Stimulated activated CD4-positive, alpha-beta T cell treated with anti-CD3 and anti-CD28 coated beads, Interleukin-12 subunit alpha, Interleukin-12 subunit beta, amount 100 ng/mL, for 24 hours (primary cell): ENCODE results near the gene CAMTA1.

Experiments
- DNase-seq, 2 experiments: peaks; one replicate each; pipeline ENCODE4 v3.0.0-alpha.2; 2020; ENCODE audit warnings: low read depth in 2 of 2

CAMTA1 gene

DNA sequence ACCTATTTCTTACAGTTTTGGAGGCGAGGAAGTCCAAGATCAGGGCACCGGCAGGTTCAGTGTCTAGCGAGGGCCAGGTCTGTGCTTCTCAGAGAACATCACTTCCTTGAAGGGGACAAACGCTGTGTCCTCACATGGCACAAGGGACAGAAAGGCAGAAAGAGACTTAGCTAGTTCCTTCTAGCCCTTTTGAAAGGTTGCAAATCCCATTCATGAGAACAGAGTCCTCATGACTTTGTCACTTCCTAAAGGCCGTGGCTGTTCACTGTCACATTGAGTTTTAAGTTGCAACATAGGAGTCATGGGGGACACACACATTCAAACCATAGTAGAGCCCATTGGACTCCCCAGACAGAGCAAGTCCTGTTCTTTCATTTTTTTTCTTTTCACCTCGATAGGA lies 1026.2 kb downstream of the CAMTA1 start:
- DNase-seq: no peak

GRCh38 chr1:7813677-7814373 lies 1028.6 kb downstream of the CAMTA1 start:
- no peak for DNase-seq
